ENCODE measurements around the gene LDHA. TPM values are rescaled to one million over a fixed set of nuclear protein-coding genes. Genes with fewer than 3 reads are reported as not detected.

LDHA gene
- total and polyA plus RNA-seq, 2 experiments from 2014 or later, result 380 to 746 TPM

DNA sequence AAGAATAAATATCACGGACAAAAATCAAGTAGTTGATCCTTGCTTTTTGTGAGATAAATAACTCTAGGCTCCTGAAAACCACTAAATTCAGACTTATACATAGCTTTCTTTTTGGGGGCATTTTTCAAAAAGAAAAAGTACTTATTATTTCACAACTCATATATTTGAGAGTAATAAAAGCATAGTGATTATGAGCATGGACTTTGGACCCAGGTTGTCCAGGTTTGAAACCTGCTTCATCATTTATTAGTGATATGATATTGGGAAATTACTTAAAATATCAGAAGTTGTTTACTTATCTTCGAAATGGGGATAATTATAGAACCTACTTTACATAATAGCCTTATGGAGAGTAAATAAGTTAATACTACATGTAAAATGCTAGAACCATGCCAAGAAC is 44.3 kb downstream of the LDHA start:
- TF ChIP-seq EZH2phosphoT487 (IDR thresholded peaks at IDR 0.05; ENCODE audit: low read depth, severe bottlenecking, unreplicated experiment) (no peak), EZH2 (IDR thresholded peaks at IDR 0.05; ENCODE audit: borderline replicate concordance) (no peak)
- TF ChIP-seq, protein P1, sequence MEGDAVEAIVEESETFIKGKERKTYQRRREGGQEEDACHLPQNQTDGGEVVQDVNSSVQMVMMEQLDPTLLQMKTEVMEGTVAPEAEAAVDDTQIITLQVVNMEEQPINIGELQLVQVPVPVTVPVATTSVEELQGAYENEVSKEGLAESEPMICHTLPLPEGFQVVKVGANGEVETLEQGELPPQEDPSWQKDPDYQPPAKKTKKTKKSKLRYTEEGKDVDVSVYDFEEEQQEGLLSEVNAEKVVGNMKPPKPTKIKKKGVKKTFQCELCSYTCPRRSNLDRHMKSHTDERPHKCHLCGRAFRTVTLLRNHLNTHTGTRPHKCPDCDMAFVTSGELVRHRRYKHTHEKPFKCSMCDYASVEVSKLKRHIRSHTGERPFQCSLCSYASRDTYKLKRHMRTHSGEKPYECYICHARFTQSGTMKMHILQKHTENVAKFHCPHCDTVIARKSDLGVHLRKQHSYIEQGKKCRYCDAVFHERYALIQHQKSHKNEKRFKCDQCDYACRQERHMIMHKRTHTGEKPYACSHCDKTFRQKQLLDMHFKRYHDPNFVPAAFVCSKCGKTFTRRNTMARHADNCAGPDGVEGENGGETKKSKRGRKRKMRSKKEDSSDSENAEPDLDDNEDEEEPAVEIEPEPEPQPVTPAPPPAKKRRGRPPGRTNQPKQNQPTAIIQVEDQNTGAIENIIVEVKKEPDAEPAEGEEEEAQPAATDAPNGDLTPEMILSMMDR (IDR thresholded peaks at IDR 0.05; ENCODE audit: poor library complexity), result no peak
- no peaks in the 10 kb centered on the region for H3K79me2 ChIP-seq
- no peaks in the 10 kb centered on the region for H3K27me3 ChIP-seq
- H4K20me1 ChIP-seq (ENCODE audit: insufficient read depth, poor library complexity, severe bottlenecking), result no peaks in the 10 kb centered on the region
- DNase-seq (ENCODE audit: low spot score), result no peak
- no peak overlapping the region for H2AFZ ChIP-seq
- H3K9me2 ChIP-seq (replicated peaks; ENCODE audit: insufficient read depth), result no peaks in the 10 kb centered on the region
- 84% methylated on average over 2 of the region's 2 CpGs for WGBS (ENCODE audit: low lambda C conversion rate, missing lambda C conversion rate)
- H3K36me3 ChIP-seq (replicated peaks; ENCODE audit: insufficient read depth, low read depth), result no peaks in the 10 kb centered on the region
- no peaks in the 10 kb centered on the region for H3K9me3 ChIP-seq (ENCODE audit: low read depth)
- no peak overlapping the region for H3K4me3 ChIP-seq
- no peak overlapping the region for H3K27ac ChIP-seq
- no peak overlapping the region for H3K4me2 ChIP-seq
- no peaks in the 10 kb centered on the region for H3K4me1 ChIP-seq (ENCODE audit: insufficient read depth)

GRCh38 chr11:18449251-18449650 is 54.9 kb downstream of the LDHA start:
- no peaks in the 10 kb centered on the region for H3K27me3 ChIP-seq
- H3K4me2 ChIP-seq, result no peak overlapping the region
- 92% methylated on average over 3 of the region's 3 CpGs for WGBS (ENCODE audit: low lambda C conversion rate, missing lambda C conversion rate)
- H3K4me1 ChIP-seq (ENCODE audit: insufficient read depth), result no peaks in the 10 kb centered on the region
- TF ChIP-seq EZH2 (IDR thresholded peaks at IDR 0.05; ENCODE audit: borderline replicate concordance), result no peak
- DNase-seq (ENCODE audit: low spot score), result no peak
- H3K4me3 ChIP-seq, result no peak overlapping the region
- H3K9me2 ChIP-seq (replicated peaks; ENCODE audit: insufficient read depth), result no peaks in the 10 kb centered on the region
- H4K20me1 ChIP-seq (ENCODE audit: insufficient read depth, poor library complexity, severe bottlenecking), result no peaks in the 10 kb centered on the region
- H3K36me3 ChIP-seq (replicated peaks; ENCODE audit: insufficient read depth, low read depth), result no peaks in the 10 kb centered on the region
- no peak overlapping the region for H3K27ac ChIP-seq
- H2AFZ ChIP-seq, result no peak overlapping the region
- no peaks in the 10 kb centered on the region for H3K79me2 ChIP-seq
- no peaks in the 10 kb centered on the region for H3K9me3 ChIP-seq (ENCODE audit: low read depth)

DNA sequence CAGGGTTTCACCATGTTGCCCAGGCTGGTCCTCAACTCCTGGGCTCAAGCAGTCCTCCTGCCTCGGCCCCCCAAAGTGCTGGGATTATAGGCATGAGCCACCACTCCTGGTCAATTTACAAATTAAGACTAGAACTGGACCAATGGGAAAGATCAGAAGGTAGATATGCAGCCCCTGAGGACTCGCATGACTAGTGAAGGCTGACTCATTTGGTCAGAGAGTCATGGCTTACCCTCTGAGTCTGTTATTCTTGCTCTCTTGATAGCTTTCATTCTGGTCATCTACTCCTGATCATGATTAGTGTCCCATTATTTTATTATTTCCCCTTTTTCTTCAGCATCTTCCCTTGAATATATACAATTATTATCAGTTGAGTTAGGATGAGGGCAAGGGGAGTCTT is 58.6 kb downstream of the LDHA start:
- TF ChIP-seq, protein P1 (IDR thresholded peaks at IDR 0.05; ENCODE audit: poor library complexity), result no peak

GRCh38 chr11:18455686-18456372 is 61.5 kb downstream of the LDHA start, which contains the start of gene LDHAL6A:
LDHAL6A (plus strand) TSS chr11:18455856; CDS start chr11:18456681, 825 bp downstream.
- no peaks in the 10 kb centered on the region for H3K27me3 ChIP-seq
- no peak within 1 kb of the TSS for H3K27ac ChIP-seq
- 92% methylated on average over 37 of the region's 47 CpGs for WGBS (ENCODE audit: low lambda C conversion rate, missing lambda C conversion rate)
- H4K20me1 ChIP-seq (ENCODE audit: insufficient read depth, poor library complexity, severe bottlenecking), result no peaks in the 10 kb centered on the region
- DNase-seq (ENCODE audit: low spot score), result no peak
- no peaks in the 10 kb centered on the region for H3K9me2 ChIP-seq (replicated peaks; ENCODE audit: insufficient read depth)
- H2AFZ ChIP-seq, result no peak within 1 kb of the TSS
- no peaks in the 10 kb centered on the region for H3K79me2 ChIP-seq
- TF ChIP-seq EZH2 (IDR thresholded peaks at IDR 0.05; ENCODE audit: borderline replicate concordance) (no peak), EZH2phosphoT487 (IDR thresholded peaks at IDR 0.05; ENCODE audit: low read depth, severe bottlenecking, unreplicated experiment) (no peak)
- TF ChIP-seq, protein P1 (IDR thresholded peaks at IDR 0.05; ENCODE audit: poor library complexity), result no peak
- no peaks in the 10 kb centered on the region for H3K36me3 ChIP-seq (replicated peaks; ENCODE audit: insufficient read depth, low read depth)
- H3K4me3 ChIP-seq, result no peak within 1 kb of the TSS
- H3K9me3 ChIP-seq (ENCODE audit: low read depth), result no peaks in the 10 kb centered on the region
- peaks cover 3% of the 10 kb centered on the region for H3K4me1 ChIP-seq (ENCODE audit: insufficient read depth)
- H3K4me2 ChIP-seq, result no peak within 1 kb of the TSS

More for the DNA sequence above, 58.6 kb downstream of the LDHA start:
- no peaks in the 10 kb centered on the region for H4K20me1 ChIP-seq (ENCODE audit: insufficient read depth, poor library complexity, severe bottlenecking)
- 71% methylated on average over 2 of the region's 2 CpGs for WGBS (ENCODE audit: low lambda C conversion rate, missing lambda C conversion rate)
- H3K4me1 ChIP-seq (ENCODE audit: insufficient read depth), result peaks cover 3% of the 10 kb centered on the region
- no peaks in the 10 kb centered on the region for H3K79me2 ChIP-seq
- no peaks in the 10 kb centered on the region for H3K9me2 ChIP-seq (replicated peaks; ENCODE audit: insufficient read depth)
- H3K9me3 ChIP-seq (ENCODE audit: low read depth), result no peaks in the 10 kb centered on the region
- H3K27ac ChIP-seq, result no peak overlapping the region
- no peak for DNase-seq (ENCODE audit: low spot score)
- no peak overlapping the region for H3K4me3 ChIP-seq
- H2AFZ ChIP-seq, result no peak overlapping the region
- no peaks in the 10 kb centered on the region for H3K27me3 ChIP-seq
- H3K36me3 ChIP-seq (replicated peaks; ENCODE audit: insufficient read depth, low read depth), result no peaks in the 10 kb centered on the region
- H3K4me2 ChIP-seq, result no peak overlapping the region

Data from hepatocyte (in vitro differentiated cells).